T47D (cell line): ENCODE measurements around the gene TAMALIN.
A peak's percentile ranks its signal among the peaks of the same experiment; 100 is the strongest.

Source experiments
- DNase-seq, 2 experiments: peaks; one replicate each; pipeline versions ENCODE4 v3.0.0 to v3.0.0-alpha.2; 2011 to 2012; ENCODE audit warnings: low read depth in 1 of 2, low spot score in 1 of 2
- JUND ChIP-seq: IDR thresholded peaks from 2 replicates; pipeline ENCODE4 v1.6.1; 2012; ENCODE audit warnings: low read depth
- in situ Hi-C: cut with HindIII; loops from 2 replicates; pipeline ENCODE4 v1.10.0; 2016; ENCODE audit warnings: low sequenced_read_pairs, low pct_unique_long_range_greater_than_20kb

The TAMALIN gene

GRCh38 chr12:52037248-52037861 lies 30.6 kb downstream of the TAMALIN start:
- in situ Hi-C loops, result no loop called here
- DNase-seq, result peak in 1 of 2 experiments; percentile 49
- no peak for TF ChIP-seq JUND

DNA sequence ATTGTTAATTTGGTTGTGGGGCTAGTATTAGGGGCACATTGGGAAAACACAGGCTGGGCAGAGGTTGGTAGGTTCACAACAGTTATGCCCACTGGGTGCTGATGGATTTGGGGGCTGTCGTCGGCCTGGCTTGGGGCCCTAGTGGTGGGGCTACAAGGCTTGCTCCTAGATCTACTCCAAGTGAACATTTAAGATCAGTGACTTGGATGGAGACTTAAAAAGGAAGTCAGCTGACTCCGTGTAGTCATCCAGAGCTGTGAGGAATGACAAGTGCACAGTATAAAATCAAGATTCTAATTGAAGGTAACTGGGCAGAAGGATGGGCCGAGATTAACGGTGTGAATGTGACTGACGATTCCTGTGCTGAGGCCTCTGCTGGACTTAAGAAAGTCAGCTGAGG lies 31.7 kb downstream of the TAMALIN start:
- no peak for DNase-seq
- in situ Hi-C loops, result no loop called here
- TF ChIP-seq JUND, result no peak

DNA sequence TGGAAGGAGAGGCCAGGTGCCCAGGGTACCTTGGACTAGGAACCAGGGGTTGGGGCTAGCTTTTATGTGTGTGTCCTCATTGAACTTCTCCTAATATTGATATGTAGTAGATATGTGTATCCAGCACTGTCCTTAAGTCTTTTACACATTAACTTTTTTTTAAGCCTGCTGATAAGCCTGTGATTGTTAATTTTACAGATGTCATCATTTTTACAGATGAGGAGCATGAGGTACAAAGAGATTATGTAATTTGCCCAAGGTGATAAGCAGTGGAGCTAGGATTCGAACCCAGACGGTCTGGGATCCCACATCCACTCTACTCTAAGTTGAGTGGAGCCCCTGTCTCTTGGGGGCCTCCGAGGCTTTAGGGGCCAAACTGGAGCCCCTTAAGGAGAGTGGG lies 34.3 kb downstream of the TAMALIN start:
- in situ Hi-C loops, result no loop called here
- no peak for TF ChIP-seq JUND
- DNase-seq, result no peak

DNA sequence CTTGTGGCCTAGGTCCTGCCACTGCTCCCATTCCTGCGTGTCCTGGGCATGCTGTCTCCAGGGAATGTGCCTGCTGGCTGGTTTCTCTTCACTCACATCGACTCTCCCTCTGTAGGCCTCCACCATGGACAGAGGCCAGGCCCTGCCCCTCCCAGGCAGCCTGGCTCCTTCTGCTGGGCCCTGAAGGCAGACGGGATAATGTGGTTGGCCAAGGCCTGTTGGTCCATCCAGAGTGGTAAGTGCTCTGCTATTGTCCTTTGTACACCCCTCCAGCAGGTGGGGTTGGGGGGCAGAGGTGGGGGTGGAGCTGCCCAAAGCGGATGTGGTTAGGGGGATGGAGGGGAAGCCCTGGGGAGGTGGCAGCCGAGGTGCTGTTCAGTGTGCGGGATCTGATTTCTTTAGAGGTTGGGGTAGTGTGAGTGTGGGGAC lies 35.0 kb downstream of the TAMALIN start:
- in situ Hi-C loops, result no loop called here
- DNase-seq, result peak; percentile 50 to 68
- no peak for TF ChIP-seq JUND

- in situ Hi-C loops, result no loop called here
- TF ChIP-seq JUND, result no peak
- no peak for DNase-seq
Measured at GRCh38 chr12:52042706-52043385, 36.1 kb downstream of the TAMALIN start.

- no peak for DNase-seq
- in situ Hi-C loops, result no loop called here
- no peak for TF ChIP-seq JUND
Measured at GRCh38 chr12:52043386-52044212, 36.9 kb downstream of the TAMALIN start.

- in situ Hi-C loops, result no loop called here
- no peak for TF ChIP-seq JUND
Measured at GRCh38 chr12:52044292-52044983, 37.7 kb downstream of the TAMALIN start.

GRCh38 chr12:52045794-52046199 lies 39.1 kb downstream of the TAMALIN start:
- no peak for DNase-seq
- in situ Hi-C loops, result no loop called here

More at GRCh38 chr12:52044292-52044983, 37.7 kb downstream of the TAMALIN start:
- DNase-seq, result no peak

GRCh38 chr12:52046859-52047258 lies 40.1 kb downstream of the TAMALIN start:
- no peak for DNase-seq

More at GRCh38 chr12:52045794-52046199, 39.1 kb downstream of the TAMALIN start:
- no peak for TF ChIP-seq JUND

GRCh38 chr12:52049286-52049685 lies 42.5 kb downstream of the TAMALIN start:
- TF ChIP-seq JUND, result no peak
- DNase-seq, result no peak
- in situ Hi-C loops, result no loop called here

More at GRCh38 chr12:52046859-52047258, 40.1 kb downstream of the TAMALIN start:
- TF ChIP-seq JUND, result no peak
- in situ Hi-C loops, result no loop called here

GRCh38 chr12:52049688-52050087 lies 42.9 kb downstream of the TAMALIN start:
- TF ChIP-seq JUND, result no peak
- in situ Hi-C loops, result no loop called here
- DNase-seq, result no peak

DNA sequence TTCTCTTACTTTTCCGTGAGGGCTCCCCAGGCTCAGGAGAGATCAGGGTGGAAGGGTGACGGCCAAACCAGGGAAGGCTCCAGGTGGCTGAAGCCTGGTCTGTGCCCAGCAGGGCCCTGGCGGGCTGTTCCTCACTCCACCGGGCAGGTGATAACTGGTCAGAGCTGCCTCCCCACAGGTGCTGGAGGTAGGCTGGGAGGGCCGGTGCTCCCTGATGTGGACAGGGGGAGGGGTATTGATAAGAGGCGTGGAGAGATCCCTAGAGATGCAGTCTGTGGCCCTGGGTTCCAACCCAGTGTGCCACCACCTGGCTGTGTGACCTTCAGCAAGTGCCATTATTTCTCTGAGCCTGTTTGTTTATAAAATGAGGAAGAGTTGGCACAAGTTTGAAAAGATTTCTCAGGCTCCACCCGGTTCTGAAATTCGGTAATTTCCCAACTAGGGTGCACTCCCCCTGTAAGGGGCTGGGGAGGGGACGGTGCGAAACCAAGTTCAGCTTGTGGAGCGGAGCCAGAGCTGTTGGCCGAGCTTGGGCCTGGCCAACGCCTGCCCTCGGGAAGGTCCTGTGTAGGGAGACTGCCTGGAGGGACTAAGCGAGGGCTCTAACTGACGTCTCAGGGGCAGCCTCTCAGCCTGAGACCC lies 43.5 kb downstream of the TAMALIN start:
- no peak for TF ChIP-seq JUND
- DNase-seq, result no peak
- in situ Hi-C loops, result no loop called here
